HepG2 (cell line): Measurements from ENCODE around the gene SYCP2L. TPM values are rescaled to one million over a fixed set of nuclear protein-coding genes. Genes with fewer than 3 reads are reported as not detected.
A peak's percentile ranks its signal among the peaks of the same experiment; 100 is the strongest.

ENCODE experiments used
- KLF16 ChIP-seq, 2 experiments: sonication (generic) in 1 of 2; formaldehyde crosslinking in 1 of 2; IDR thresholded peaks; 2 replicates each; pipeline versions ENCODE4 v1.6.1 to v1.8.0; 2016 to 2023; ENCODE audit warnings: missing genetic modification reagents in 2 of 2, missing compliant biosample characterization in 1 of 2
- MEIS2 ChIP-seq: sonication (generic); formaldehyde crosslinking; IDR thresholded peaks from 2 replicates; pipeline ENCODE4 v1.9.0; 2021; ENCODE audit warnings: mild to moderate bottlenecking, missing genetic modification reagents
- MTA3 ChIP-seq: sonication (generic); formaldehyde crosslinking; IDR thresholded peaks from 2 replicates; pipeline ENCODE4 v1.4.0; 2020; ENCODE audit warnings: missing genetic modification reagents
- MTF1 ChIP-seq: sonication (generic); formaldehyde crosslinking; IDR thresholded peaks from 2 replicates; pipeline ENCODE4 v1.5.0; 2020; ENCODE audit warnings: missing genetic modification reagents
- NFYB ChIP-seq: sonication (generic); formaldehyde crosslinking; IDR thresholded peaks from 2 replicates; pipeline ENCODE4 v1.4.0; 2020; ENCODE audit warnings: missing genetic modification reagents
- PPARG ChIP-seq: conservative IDR thresholded peaks from 2 replicates; pipeline ENCODE4 v1.6.1; 2016; ENCODE audit warnings: missing biosample characterization, missing genetic modification reagents
- REPIN1 ChIP-seq: sonication (generic); formaldehyde crosslinking; IDR thresholded peaks from 2 replicates; pipeline ENCODE4 v1.8.0; 2022; ENCODE audit warnings: missing genetic modification reagents, low read depth, mild to moderate bottlenecking, borderline replicate concordance
- SSRP1 ChIP-seq: IDR thresholded peaks from 2 replicates; pipeline ENCODE4 v1.6.1; 2016; ENCODE audit warnings: control low read depth
- ZKSCAN8 ChIP-seq: IDR thresholded peaks from 2 replicates; pipeline ENCODE4 v1.6.1; 2016; ENCODE audit warnings: borderline replicate concordance, missing genetic modification reagents, missing compliant biosample characterization
- ZNF235 ChIP-seq: sonication (generic); formaldehyde crosslinking; IDR thresholded peaks from 2 replicates; pipeline ENCODE4 v1.8.1; 2023; ENCODE audit warnings: mild to moderate bottlenecking, missing genetic modification reagents, borderline replicate concordance
- ZNF256 ChIP-seq: sonication (generic); formaldehyde crosslinking; conservative IDR thresholded peaks from 2 replicates; pipeline ENCODE4 v1.4.0; 2020; ENCODE audit warnings: missing genetic modification reagents
- ZNF468 ChIP-seq: sonication (generic); formaldehyde crosslinking; IDR thresholded peaks from 2 replicates; pipeline ENCODE4 v1.8.0; 2022; ENCODE audit warnings: mild to moderate bottlenecking, moderate library complexity, missing genetic modification reagents
- ZNF484 ChIP-seq: sonication (generic); formaldehyde crosslinking; IDR thresholded peaks from 2 replicates; pipeline ENCODE4 v1.5.1; 2020; ENCODE audit warnings: mild to moderate bottlenecking, low read depth, missing genetic modification reagents, borderline replicate concordance
- ZNF510 ChIP-seq: sonication (generic); formaldehyde crosslinking; IDR thresholded peaks from 2 replicates; pipeline ENCODE4 v1.4.0; 2020; ENCODE audit warnings: low read depth, mild to moderate bottlenecking, missing genetic modification reagents
- ZNF543 ChIP-seq: sonication (generic); formaldehyde crosslinking; IDR thresholded peaks from 2 replicates; pipeline ENCODE4 v1.4.0; 2020; ENCODE audit warnings: mild to moderate bottlenecking, missing genetic modification reagents
- ZSCAN20 ChIP-seq: sonication (generic); formaldehyde crosslinking; IDR thresholded peaks from 2 replicates; pipeline ENCODE4 v1.4.0; 2020; ENCODE audit warnings: missing genetic modification reagents, mild to moderate bottlenecking, borderline replicate concordance
- polyA plus RNA-seq, 8 experiments: library from polyadenylated mRNA; depleted of rRNA in 3 of 8; stranded (reverse) in 7 of 8; unstranded in 1 of 8; fragments of >200 nt; fragmentation: Illumina TruSeq in 4 of 8; extraction: Trizol in 4 of 8; gene quantifications; 2 replicates each; pipeline versions ENCODE4 v1.2.1 to v1.2.3, GENCODE V29; 2011 to 2016; ENCODE audit warnings: low read depth in 4 of 8, missing spikeins in 1 of 8, mixed read lengths in 1 of 8; ENCODE audit not compliant: insufficient read depth in 1 of 8
- total RNA-seq, 5 experiments: library from RNA; depleted of rRNA; stranded (reverse); fragments of >200 nt; fragmentation: Illumina TruSeq; extraction: Trizol; gene quantifications; 2 replicates each; pipeline ENCODE4 v1.2.3, GENCODE V29; 2016; ENCODE audit warnings: low read depth in 1 of 5
- TF ChIP-seq, protein P1 (sequence below): sonication (generic); formaldehyde crosslinking; IDR thresholded peaks from 2 replicates; pipeline ENCODE4 v1.4.0; 2020; ENCODE audit warnings: missing genetic modification reagents
- TF ChIP-seq, protein P2 (sequence below): sonication (generic); formaldehyde crosslinking; IDR thresholded peaks from 2 replicates; pipeline ENCODE4 v1.8.1; 2023; ENCODE audit warnings: mild to moderate bottlenecking, missing genetic modification reagents
- TF ChIP-seq, protein P3 (sequence below): IDR thresholded peaks from 2 replicates; pipeline ENCODE4 v1.6.1; 2016; ENCODE audit warnings: low read depth, borderline replicate concordance
- TF ChIP-seq, protein P4 (sequence below): sonication (generic); formaldehyde crosslinking; IDR thresholded peaks from 2 replicates; pipeline ENCODE4 v1.5.0; 2020; ENCODE audit warnings: missing genetic modification reagents
- TF ChIP-seq, protein P5 (sequence below): IDR thresholded peaks from 2 replicates; pipeline ENCODE4 v1.6.1; 2016
- TF ChIP-seq, protein P6 (sequence below): sonication (generic); formaldehyde crosslinking; IDR thresholded peaks from 2 replicates; pipeline ENCODE4 v1.4.0; 2020; ENCODE audit warnings: missing genetic modification reagents

The SYCP2L gene
- total and polyA plus RNA-seq, 2 of the 13 experiments (the other 11 are each of a cell fraction or from before 2014, with no cell fraction given) = 0.22 to 0.54 TPM

DNA sequence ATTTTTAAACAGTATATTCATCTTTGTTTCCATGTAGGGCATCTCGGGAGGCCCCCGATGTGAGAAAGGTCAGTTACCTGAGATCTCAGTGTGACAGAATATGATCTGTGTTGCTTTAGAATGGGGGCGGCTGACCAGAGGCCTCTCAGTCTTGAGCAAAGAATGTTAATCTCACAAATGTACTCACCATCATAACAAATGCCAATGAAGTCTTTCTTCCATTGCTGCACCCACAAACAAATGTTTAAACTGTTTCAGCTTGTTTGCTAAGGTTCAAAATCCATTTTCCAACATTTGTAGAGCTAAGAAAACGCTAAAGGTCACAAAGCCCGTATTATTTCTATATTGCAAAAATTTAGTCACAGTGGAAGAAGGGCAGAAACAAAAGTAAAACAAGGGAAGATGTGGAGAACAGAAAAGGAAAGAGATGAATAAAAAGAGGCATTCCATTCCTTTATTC is 125.5 kb downstream of the SYCP2L start (continued):
- peak; percentile 79 for TF ChIP-seq REPIN1
- no peak for TF ChIP-seq MTF1 (CRISPR knock-in tag)
- TF ChIP-seq, protein P1, sequence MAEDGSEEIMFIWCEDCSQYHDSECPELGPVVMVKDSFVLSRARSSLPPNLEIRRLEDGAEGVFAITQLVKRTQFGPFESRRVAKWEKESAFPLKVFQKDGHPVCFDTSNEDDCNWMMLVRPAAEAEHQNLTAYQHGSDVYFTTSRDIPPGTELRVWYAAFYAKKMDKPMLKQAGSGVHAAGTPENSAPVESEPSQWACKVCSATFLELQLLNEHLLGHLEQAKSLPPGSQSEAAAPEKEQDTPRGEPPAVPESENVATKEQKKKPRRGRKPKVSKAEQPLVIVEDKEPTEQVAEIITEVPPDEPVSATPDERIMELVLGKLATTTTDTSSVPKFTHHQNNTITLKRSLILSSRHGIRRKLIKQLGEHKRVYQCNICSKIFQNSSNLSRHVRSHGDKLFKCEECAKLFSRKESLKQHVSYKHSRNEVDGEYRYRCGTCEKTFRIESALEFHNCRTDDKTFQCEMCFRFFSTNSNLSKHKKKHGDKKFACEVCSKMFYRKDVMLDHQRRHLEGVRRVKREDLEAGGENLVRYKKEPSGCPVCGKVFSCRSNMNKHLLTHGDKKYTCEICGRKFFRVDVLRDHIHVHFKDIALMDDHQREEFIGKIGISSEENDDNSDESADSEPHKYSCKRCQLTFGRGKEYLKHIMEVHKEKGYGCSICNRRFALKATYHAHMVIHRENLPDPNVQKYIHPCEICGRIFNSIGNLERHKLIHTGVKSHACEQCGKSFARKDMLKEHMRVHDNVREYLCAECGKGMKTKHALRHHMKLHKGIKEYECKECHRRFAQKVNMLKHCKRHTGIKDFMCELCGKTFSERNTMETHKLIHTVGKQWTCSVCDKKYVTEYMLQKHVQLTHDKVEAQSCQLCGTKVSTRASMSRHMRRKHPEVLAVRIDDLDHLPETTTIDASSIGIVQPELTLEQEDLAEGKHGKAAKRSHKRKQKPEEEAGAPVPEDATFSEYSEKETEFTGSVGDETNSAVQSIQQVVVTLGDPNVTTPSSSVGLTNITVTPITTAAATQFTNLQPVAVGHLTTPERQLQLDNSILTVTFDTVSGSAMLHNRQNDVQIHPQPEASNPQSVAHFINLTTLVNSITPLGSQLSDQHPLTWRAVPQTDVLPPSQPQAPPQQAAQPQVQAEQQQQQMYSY (CRISPR knock-in tag) = peak; percentile 63; the same call in 1 of the 2 replicates
- TF ChIP-seq ZNF510 = no peak
- TF ChIP-seq, protein P2, sequence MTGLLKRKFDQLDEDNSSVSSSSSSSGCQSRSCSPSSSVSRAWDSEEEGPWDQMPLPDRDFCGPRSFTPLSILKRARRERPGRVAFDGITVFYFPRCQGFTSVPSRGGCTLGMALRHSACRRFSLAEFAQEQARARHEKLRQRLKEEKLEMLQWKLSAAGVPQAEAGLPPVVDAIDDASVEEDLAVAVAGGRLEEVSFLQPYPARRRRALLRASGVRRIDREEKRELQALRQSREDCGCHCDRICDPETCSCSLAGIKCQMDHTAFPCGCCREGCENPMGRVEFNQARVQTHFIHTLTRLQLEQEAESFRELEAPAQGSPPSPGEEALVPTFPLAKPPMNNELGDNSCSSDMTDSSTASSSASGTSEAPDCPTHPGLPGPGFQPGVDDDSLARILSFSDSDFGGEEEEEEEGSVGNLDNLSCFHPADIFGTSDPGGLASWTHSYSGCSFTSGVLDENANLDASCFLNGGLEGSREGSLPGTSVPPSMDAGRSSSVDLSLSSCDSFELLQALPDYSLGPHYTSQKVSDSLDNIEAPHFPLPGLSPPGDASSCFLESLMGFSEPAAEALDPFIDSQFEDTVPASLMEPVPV (CRISPR knock-in tag) = no peak
- TF ChIP-seq ZNF235 (CRISPR knock-in tag) = no peak
- TF ChIP-seq SSRP1 = no peak
- TF ChIP-seq ZNF468 = no peak
- TF ChIP-seq, protein P3, sequence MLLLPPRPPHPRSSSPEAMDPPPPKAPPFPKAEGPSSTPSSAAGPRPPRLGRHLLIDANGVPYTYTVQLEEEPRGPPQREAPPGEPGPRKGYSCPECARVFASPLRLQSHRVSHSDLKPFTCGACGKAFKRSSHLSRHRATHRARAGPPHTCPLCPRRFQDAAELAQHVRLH (CRISPR knock-in tag) = 0 out of 2 replicates have a peak, but pooled peaks have one; percentile 27
- TF ChIP-seq, protein P4, sequence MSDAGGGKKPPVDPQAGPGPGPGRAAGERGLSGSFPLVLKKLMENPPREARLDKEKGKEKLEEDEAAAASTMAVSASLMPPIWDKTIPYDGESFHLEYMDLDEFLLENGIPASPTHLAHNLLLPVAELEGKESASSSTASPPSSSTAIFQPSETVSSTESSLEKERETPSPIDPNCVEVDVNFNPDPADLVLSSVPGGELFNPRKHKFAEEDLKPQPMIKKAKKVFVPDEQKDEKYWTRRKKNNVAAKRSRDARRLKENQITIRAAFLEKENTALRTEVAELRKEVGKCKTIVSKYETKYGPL (CRISPR knock-in tag) = peak; percentile 69; the same call in 1 of the 2 replicates
- TF ChIP-seq ZKSCAN8 = peak; percentile 82; the same call in 1 of the 2 replicates
- peak; percentile 90 for TF ChIP-seq MEIS2 (CRISPR knock-in tag)
- no peak for TF ChIP-seq MTA3 (CRISPR knock-in tag)
- peak in 1 of 2 experiments; percentile 83; a peak in 1 of 4 replicates for TF ChIP-seq KLF16 (CRISPR knock-in tag; IDR thresholded peaks at IDR 0.05)
- 0 out of 2 replicates have a peak, but pooled peaks have one; percentile 46 for TF ChIP-seq ZNF256 (CRISPR knock-in tag)
- TF ChIP-seq, protein P5, sequence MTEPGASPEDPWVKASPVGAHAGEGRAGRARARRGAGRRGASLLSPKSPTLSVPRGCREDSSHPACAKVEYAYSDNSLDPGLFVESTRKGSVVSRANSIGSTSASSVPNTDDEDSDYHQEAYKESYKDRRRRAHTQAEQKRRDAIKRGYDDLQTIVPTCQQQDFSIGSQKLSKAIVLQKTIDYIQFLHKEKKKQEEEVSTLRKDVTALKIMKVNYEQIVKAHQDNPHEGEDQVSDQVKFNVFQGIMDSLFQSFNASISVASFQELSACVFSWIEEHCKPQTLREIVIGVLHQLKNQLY (CRISPR knock-in tag) = peak; percentile 85; the same call in 1 of the 2 replicates
- TF ChIP-seq, protein P6, sequence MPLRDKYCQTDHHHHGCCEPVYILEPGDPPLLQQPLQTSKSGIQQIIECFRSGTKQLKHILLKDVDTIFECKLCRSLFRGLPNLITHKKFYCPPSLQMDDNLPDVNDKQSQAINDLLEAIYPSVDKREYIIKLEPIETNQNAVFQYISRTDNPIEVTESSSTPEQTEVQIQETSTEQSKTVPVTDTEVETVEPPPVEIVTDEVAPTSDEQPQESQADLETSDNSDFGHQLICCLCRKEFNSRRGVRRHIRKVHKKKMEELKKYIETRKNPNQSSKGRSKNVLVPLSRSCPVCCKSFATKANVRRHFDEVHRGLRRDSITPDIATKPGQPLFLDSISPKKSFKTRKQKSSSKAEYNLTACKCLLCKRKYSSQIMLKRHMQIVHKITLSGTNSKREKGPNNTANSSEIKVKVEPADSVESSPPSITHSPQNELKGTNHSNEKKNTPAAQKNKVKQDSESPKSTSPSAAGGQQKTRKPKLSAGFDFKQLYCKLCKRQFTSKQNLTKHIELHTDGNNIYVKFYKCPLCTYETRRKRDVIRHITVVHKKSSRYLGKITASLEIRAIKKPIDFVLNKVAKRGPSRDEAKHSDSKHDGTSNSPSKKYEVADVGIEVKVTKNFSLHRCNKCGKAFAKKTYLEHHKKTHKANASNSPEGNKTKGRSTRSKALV (CRISPR knock-in tag) = peak; percentile 39; the same call in 1 of the 2 replicates
- TF ChIP-seq ZNF484 (CRISPR knock-in tag) = no peak
- no peak for TF ChIP-seq ZNF543
- peak; percentile 89 for TF ChIP-seq PPARG (CRISPR knock-in tag)
- TF ChIP-seq NFYB (CRISPR knock-in tag) = no peak
- no peak for TF ChIP-seq ZSCAN20 (CRISPR knock-in tag)
